Measurements from ENCODE around the gene PORCN. TPM values are rescaled to one million over a fixed set of nuclear protein-coding genes. Genes with fewer than 3 reads are reported as not detected.

PORCN gene
- total and polyA plus RNA-seq, 2 donors (not counting 3 experiments of a cell fraction or from before 2014, with no cell fraction given) = 7.6 to 21.0 TPM

- TF ChIP-seq JUN (IDR thresholded peaks at IDR 0.05; ENCODE audit: borderline replicate concordance, insufficient read depth, insufficient read length, low read depth) (no peak), CTCF (IDR thresholded peaks at IDR 0.05; ENCODE audit: extremely low read depth in 1 of 2, insufficient read depth in 1 of 2, low read depth in 1 of 2, low read length in 2 of 2) (no peak), POLR2A (IDR thresholded peaks at IDR 0.05; ENCODE audit: low read depth, low read length) (no peak), MAX (IDR thresholded peaks at IDR 0.05; ENCODE audit: insufficient read depth, insufficient read length) (no peak), FOS (IDR thresholded peaks at IDR 0.05; ENCODE audit: borderline replicate concordance, insufficient read depth, low read length) (no peak), POLR2AphosphoS5 (IDR thresholded peaks at IDR 0.05; ENCODE audit: insufficient read depth, low read depth, low read length) (no peak), GATA2 (IDR thresholded peaks at IDR 0.05; ENCODE audit: insufficient read depth, insufficient read length, low read depth, low read length) (no peak)
Measured at GRCh38 chrX:48470833-48471118, 38.0 kb upstream of the PORCN start.

More at GRCh38 chrX:48470833-48471118, 38.0 kb upstream of the PORCN start:
- Histone ChIP-seq H3K4me2 (ENCODE audit: insufficient read depth, low read length) (no peak overlapping the region), H3K9ac (replicated peaks; ENCODE audit: extremely low read depth, insufficient read depth, low read length) (no peak overlapping the region), H3K4me1 (ENCODE audit: control insufficient read depth, extremely low read depth, insufficient read depth, low read length) (peaks cover 2% of the 10 kb centered on the region), H3K9me3 (replicated peaks; ENCODE audit: control insufficient read depth, insufficient read depth, low read length) (no peaks in the 10 kb centered on the region), H3K9me1 (replicated peaks; ENCODE audit: control insufficient read depth, extremely low read depth, insufficient read depth, low read length) (no peaks in the 10 kb centered on the region), H2AFZ (ENCODE audit: low read depth, low read length) (no peak overlapping the region), H3K27me3 (ENCODE audit: control insufficient read depth in 2 of 2, insufficient read depth in 2 of 2, low read length in 2 of 2) (peaks cover 2 to 8% of the 10 kb centered on the region in 2 experiments), H3K79me2 (ENCODE audit: control insufficient read depth, insufficient read depth, low read length) (peaks cover 13% of the 10 kb centered on the region), H3K27ac (ENCODE audit: insufficient read depth, low read depth, low read length) (no peak overlapping the region), H4K20me1 (replicated peaks; ENCODE audit: control insufficient read depth, extremely low read depth, insufficient read depth, low read length) (no peaks in the 10 kb centered on the region), H3K4me3 (replicated peaks in 1 of 3; ENCODE audit: insufficient read depth in 1 of 3, low read depth in 1 of 3, low read length in 3 of 3) (no peak overlapping the region), H3K36me3 (ENCODE audit: control insufficient read depth in 2 of 2, extremely low read depth in 1 of 2, insufficient read depth in 2 of 2, low read length in 2 of 2) (no peaks in the 10 kb centered on the region)
- no TSS peak for BruUV-seq (replicated peaks)
- FAIRE-seq = no peak
- intact Hi-C loops (cut with micrococcal nuclease) = no loop called here
- DNase-seq (ENCODE audit: low read depth, low spot score) = no peak
- dilution Hi-C loops (cut with MboI; ENCODE audit: extremely low pct_ligation_motif_present, low sequenced_read_pairs) = no loop called here
- POLR2A ChIA-PET = no interaction called here
- CTCF ChIA-PET = no interaction called here
